Measurements from ENCODE around the gene ASIP. TPM values are rescaled to one million over a fixed set of nuclear protein-coding genes. Genes with fewer than 3 reads are reported as not detected.

ASIP gene
- total and polyA plus RNA-seq, 2 of the 13 experiments (the other 11 are each of a cell fraction or from before 2014, with no cell fraction given) = not detected

DNA sequence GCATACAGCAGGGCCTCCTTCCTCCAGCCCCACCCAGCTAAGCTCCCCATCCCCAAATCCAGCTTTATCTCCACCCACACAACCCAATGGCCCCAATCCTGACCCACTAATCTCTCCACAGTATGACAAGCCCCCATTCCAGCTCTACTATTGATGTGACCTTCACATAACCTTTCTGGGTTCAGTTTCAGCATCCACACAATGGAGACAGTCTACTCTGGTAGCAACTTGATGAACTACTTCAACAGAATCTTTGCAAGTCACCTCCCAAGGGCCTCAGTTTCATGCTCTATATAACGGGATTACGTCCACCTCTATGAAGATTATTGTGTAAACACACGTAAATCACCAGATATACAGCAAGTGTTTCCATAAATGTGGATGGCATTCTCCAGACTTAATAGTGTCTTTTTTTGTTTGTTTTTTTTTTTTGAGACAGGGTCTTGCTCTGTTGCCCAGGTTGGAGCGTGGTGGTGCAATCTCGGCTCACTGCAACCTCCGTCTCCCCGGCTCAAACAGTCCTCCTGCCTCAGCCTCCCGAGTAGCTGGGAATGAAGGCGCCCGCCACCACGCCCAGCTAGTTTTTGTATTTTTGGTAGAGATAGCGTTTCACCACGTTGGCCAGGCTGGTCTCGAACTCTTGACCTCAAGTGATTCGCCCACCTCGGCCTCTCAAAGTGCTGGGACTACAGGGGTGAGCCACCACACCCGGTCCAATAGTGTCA lies 60.5 kb downstream of the ASIP start (continued):
- TF ChIP-seq LCORL (IDR thresholded peaks at IDR 0.05) (no peak), LCORL (CRISPR knock-in tag; IDR thresholded peaks at IDR 0.05) (peak; percentile 45; the same call in 1 of the 2 replicates), MEF2D (CRISPR knock-in tag; IDR thresholded peaks at IDR 0.05) (0 out of 2 replicates have a peak, but pooled peaks have one; percentile 40), EP300 (IDR thresholded peaks at IDR 0.05; ENCODE audit: low read depth in 2 of 2, low read length in 2 of 2) (no peak), EP300 (CRISPR knock-in tag; IDR thresholded peaks at IDR 0.05; ENCODE audit: borderline replicate concordance) (0 out of 2 replicates have a peak, but pooled peaks have one; percentile 9), ZNF629 (CRISPR knock-in tag; conservative IDR thresholded peaks at IDR 0.05) (peak; percentile 89), SP1 (IDR thresholded peaks at IDR 0.05) (no peak), SP1 (CRISPR knock-in tag; IDR thresholded peaks at IDR 0.05) (0 out of 2 replicates have a peak, but pooled peaks have one; percentile 21), ESRRA (CRISPR knock-in tag; IDR thresholded peaks at IDR 0.05; ENCODE audit: low read depth) (peak; percentile 88), ZMYM2 (CRISPR knock-in tag; IDR thresholded peaks at IDR 0.05) (0 out of 2 replicates have a peak, but pooled peaks have one; percentile 33), ZNF3 (CRISPR knock-in tag; IDR thresholded peaks at IDR 0.05) (0 out of 2 replicates have a peak, but pooled peaks have one; percentile 33), SP4 (CRISPR knock-in tag; IDR thresholded peaks at IDR 0.05) (peak; percentile 14; the same call in 1 of the 2 replicates), SP5 (CRISPR knock-in tag; IDR thresholded peaks at IDR 0.05; ENCODE audit: borderline replicate concordance, low read depth) (0 out of 2 replicates have a peak, but pooled peaks have one; percentile 8), ZNF768 (CRISPR knock-in tag; IDR thresholded peaks at IDR 0.05) (0 out of 2 replicates have a peak, but pooled peaks have one; percentile 41), ZNF460 (CRISPR knock-in tag; IDR thresholded peaks at IDR 0.05; ENCODE audit: borderline replicate concordance) (peak; percentile 95), GATA4 (IDR thresholded peaks at IDR 0.05; ENCODE audit: borderline replicate concordance, low read depth) (0 out of 2 replicates have a peak, but pooled peaks have one; percentile 5), ZNF121 (CRISPR knock-in tag; IDR thresholded peaks at IDR 0.05) (peak; percentile 92), FOXC1 (CRISPR knock-in tag; IDR thresholded peaks at IDR 0.05; ENCODE audit: borderline replicate concordance) (peak; percentile 64)
- TF ChIP-seq, protein P1, sequence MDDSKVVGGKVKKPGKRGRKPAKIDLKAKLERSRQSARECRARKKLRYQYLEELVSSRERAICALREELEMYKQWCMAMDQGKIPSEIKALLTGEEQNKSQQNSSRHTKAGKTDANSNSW (CRISPR knock-in tag; IDR thresholded peaks at IDR 0.05; ENCODE audit: borderline replicate concordance) = no peak
- TF ChIP-seq, protein P2, sequence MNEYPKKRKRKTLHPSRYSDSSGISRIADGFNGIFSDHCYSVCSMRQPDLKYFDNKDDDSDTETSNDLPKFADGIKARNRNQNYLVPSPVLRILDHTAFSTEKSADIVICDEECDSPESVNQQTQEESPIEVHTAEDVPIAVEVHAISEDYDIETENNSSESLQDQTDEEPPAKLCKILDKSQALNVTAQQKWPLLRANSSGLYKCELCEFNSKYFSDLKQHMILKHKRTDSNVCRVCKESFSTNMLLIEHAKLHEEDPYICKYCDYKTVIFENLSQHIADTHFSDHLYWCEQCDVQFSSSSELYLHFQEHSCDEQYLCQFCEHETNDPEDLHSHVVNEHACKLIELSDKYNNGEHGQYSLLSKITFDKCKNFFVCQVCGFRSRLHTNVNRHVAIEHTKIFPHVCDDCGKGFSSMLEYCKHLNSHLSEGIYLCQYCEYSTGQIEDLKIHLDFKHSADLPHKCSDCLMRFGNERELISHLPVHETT (CRISPR knock-in tag; conservative IDR thresholded peaks at IDR 0.05) = 0 out of 2 replicates have a peak, but pooled peaks have one; percentile 17
- TF ChIP-seq, protein P3, sequence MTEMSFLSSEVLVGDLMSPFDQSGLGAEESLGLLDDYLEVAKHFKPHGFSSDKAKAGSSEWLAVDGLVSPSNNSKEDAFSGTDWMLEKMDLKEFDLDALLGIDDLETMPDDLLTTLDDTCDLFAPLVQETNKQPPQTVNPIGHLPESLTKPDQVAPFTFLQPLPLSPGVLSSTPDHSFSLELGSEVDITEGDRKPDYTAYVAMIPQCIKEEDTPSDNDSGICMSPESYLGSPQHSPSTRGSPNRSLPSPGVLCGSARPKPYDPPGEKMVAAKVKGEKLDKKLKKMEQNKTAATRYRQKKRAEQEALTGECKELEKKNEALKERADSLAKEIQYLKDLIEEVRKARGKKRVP (CRISPR knock-in tag; IDR thresholded peaks at IDR 0.05) = no peak
- TF ChIP-seq, protein P4, sequence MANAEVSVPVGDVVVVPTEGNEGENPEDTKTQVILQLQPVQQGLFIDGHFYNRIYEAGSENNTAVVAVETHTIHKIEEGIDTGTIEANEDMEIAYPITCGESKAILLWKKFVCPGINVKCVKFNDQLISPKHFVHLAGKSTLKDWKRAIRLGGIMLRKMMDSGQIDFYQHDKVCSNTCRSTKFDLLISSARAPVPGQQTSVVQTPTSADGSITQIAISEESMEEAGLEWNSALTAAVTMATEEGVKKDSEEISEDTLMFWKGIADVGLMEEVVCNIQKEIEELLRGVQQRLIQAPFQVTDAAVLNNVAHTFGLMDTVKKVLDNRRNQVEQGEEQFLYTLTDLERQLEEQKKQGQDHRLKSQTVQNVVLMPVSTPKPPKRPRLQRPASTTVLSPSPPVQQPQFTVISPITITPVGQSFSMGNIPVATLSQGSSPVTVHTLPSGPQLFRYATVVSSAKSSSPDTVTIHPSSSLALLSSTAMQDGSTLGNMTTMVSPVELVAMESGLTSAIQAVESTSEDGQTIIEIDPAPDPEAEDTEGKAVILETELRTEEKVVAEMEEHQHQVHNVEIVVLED (CRISPR knock-in tag; IDR thresholded peaks at IDR 0.05; ENCODE audit: borderline replicate concordance) = no peak
- TF ChIP-seq, protein P5, sequence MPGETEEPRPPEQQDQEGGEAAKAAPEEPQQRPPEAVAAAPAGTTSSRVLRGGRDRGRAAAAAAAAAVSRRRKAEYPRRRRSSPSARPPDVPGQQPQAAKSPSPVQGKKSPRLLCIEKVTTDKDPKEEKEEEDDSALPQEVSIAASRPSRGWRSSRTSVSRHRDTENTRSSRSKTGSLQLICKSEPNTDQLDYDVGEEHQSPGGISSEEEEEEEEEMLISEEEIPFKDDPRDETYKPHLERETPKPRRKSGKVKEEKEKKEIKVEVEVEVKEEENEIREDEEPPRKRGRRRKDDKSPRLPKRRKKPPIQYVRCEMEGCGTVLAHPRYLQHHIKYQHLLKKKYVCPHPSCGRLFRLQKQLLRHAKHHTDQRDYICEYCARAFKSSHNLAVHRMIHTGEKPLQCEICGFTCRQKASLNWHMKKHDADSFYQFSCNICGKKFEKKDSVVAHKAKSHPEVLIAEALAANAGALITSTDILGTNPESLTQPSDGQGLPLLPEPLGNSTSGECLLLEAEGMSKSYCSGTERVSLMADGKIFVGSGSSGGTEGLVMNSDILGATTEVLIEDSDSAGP (CRISPR knock-in tag; IDR thresholded peaks at IDR 0.05; ENCODE audit: borderline replicate concordance) = no peak

Data from HepG2 (cell line).